Epithelial cell of proximal tubule (primary cell): ENCODE data around the gene NAA80. TPM values are rescaled to one million over a fixed set of nuclear protein-coding genes. Genes with fewer than 3 reads are reported as not detected.

Source experiments
- DNase-seq: peaks from one replicate; pipeline ENCODE4 v3.0.0-alpha.2; 2011; ENCODE audit warnings: low read depth
- H3K4me3 ChIP-seq: 2 replicates; pipeline ENCODE4 v1.5.1; 2011; ENCODE audit warnings: low read depth, mild to moderate bottlenecking, low read length
- CTCF ChIP-seq: conservative IDR thresholded peaks from 2 replicates; pipeline ENCODE4 v1.5.1; 2012; ENCODE audit warnings: low read depth, mild to moderate bottlenecking, low read length
- total RNA-seq: library from RNA; depleted of rRNA; stranded (reverse); fragments of >200 nt; gene quantifications from 2 replicates; pipeline ENCODE4 v1.2.3, GENCODE V29; 2015

NAA80 gene
- total RNA-seq, result 8.5 and 19.4 TPM in 2 replicates

GRCh38 chr3:50298836-50299637 lies at the start of gene NAA80, which contains the start of gene HYAL3:
Gene NAA80 (minus strand): TSS chr3:50299405. CDS start chr3:50297463, 1,942 bp downstream.
Gene HYAL3 (minus strand): TSS chr3:50299405. CDS start chr3:50295602, 3,803 bp downstream.
- peak; percentile 23 for TF ChIP-seq CTCF
- DNase-seq, result peak; percentile 92
- H3K4me3 ChIP-seq, result peak within 1 kb of the TSS; percentile 92

GRCh38 chr3:50347187-50347813 lies 48.1 kb upstream of the NAA80 start:
- TF ChIP-seq CTCF, result peak; percentile 77
- H3K4me3 ChIP-seq, result no peak overlapping the region
- DNase-seq, result no peak

- H3K4me3 ChIP-seq, result peak within 1 kb of the TSS; percentile 66
- no peak for DNase-seq
- TF ChIP-seq CTCF, result no peak
Observed at GRCh38 chr3:50345586-50346234, 46.5 kb upstream of the NAA80 start, which contains the start of gene ZMYND10. Gene ZMYND10 (minus strand): TSS chr3:50345732. CDS start chr3:50345579, 153 bp downstream.

GRCh38 chr3:50345008-50345407 lies 45.8 kb upstream of the NAA80 start:
- peak overlapping the region; percentile 66 for H3K4me3 ChIP-seq
- no peak for DNase-seq
- TF ChIP-seq CTCF, result no peak

- TF ChIP-seq CTCF, result no peak
- no peak for DNase-seq
- H3K4me3 ChIP-seq, result no peak overlapping the region
Observed at GRCh38 chr3:50342813-50343633, 43.8 kb upstream of the NAA80 start.

GRCh38 chr3:50341996-50342650 lies 42.9 kb upstream of the NAA80 start:
- H3K4me3 ChIP-seq, result no peak overlapping the region
- no peak for DNase-seq
- no peak for TF ChIP-seq CTCF
